Measurements from ENCODE around the gene LRP1B. TPM values are rescaled to one million over a fixed set of nuclear protein-coding genes. Genes with fewer than 3 reads are reported as not detected.

Gene LRP1B
- polyA plus RNA-seq, 1 donor: 1.0 TPM

DNA sequence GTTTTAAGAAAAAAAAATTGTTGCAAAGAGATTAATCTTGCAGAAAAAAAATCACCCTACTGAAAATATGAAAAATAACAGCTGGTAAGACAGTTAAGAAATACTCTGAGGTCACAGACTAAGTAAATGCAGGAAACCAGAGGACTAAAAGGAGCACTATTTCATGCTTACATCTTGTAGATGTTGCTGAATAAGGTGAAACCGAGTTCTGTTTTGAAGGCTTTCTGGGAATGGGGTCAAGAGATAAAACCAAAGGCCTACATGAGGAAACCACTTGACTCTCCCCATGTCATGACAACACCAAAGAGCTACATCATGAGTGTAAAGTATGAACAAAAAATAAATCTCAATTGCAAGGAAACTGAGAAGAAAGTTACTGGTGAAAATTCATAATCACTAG, 197.6 kb downstream of the LRP1B start:
- no peaks in the 10 kb centered on the region for H3K9me3 ChIP-seq (ENCODE audit: control insufficient read depth, low read depth, low read length)

DNA sequence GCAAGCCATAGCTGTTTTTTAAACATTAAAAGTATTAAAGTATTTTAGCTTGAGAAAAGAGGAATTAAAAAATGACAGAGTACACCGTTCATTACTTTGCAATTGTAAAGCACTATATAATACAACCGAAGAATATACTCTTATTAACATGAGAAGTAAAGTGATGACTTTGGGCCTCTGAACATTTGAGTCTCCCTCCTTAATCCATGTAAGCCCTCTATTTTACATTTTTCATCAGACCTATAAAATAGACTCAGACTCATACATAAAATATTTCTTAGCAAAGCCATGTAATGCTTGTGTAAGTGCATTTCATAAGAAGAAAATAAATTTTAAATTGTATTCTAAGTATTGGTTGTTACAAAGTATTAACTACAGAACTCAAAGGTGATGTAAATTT, 198.6 kb downstream of the LRP1B start:
- Histone ChIP-seq H3K4me3 (ENCODE audit: low read length) (no peak overlapping the region), H3K27me3 (ENCODE audit: control insufficient read depth, insufficient read depth, low read length) (no peaks in the 10 kb centered on the region), H3K9me3 (ENCODE audit: control insufficient read depth, low read depth, low read length) (no peaks in the 10 kb centered on the region), H3K36me3 (ENCODE audit: control insufficient read depth, insufficient read depth, low read length) (no peaks in the 10 kb centered on the region), H3K4me1 (ENCODE audit: control insufficient read depth, insufficient read depth, low read length) (no peaks in the 10 kb centered on the region), H3K27ac (ENCODE audit: low read length) (no peak overlapping the region)
- WGBS (ENCODE audit: insufficient coverage, low lambda C conversion rate): 100% methylated on average over 1 of the region's 2 CpGs
- no peak for DNase-seq

More for the DNA sequence above, 197.6 kb downstream of the LRP1B start:
- DNase-seq: no peak
- Histone ChIP-seq H3K27me3 (ENCODE audit: control insufficient read depth, insufficient read depth, low read length) (no peaks in the 10 kb centered on the region), H3K36me3 (ENCODE audit: control insufficient read depth, insufficient read depth, low read length) (no peaks in the 10 kb centered on the region), H3K27ac (ENCODE audit: low read length) (no peak overlapping the region), H3K4me3 (ENCODE audit: low read length) (no peak overlapping the region), H3K4me1 (ENCODE audit: control insufficient read depth, insufficient read depth, low read length) (no peaks in the 10 kb centered on the region)
- no CpG with 5 or more reads among the region's 1 CpG for WGBS (ENCODE audit: insufficient coverage, low lambda C conversion rate)

DNA sequence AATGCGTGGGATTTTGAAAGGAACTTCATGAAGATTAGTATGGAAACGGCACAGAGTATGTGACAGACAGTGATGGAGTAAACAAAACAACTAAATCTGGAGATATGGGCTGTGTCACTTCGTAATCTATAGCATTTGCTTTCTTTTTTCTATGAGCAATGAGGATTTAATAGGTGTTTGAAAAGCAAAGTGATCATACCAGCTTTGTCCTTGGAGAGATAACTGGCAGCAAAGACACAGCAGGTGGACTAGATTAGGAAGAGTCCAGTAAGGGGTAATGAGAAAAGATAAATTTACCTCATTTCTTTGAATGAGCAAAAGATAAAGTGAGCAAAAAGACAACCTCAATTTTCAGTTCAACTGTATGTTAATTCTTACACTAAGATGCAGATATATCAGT, 199.0 kb downstream of the LRP1B start:
- Histone ChIP-seq H3K4me3 (ENCODE audit: low read length) (no peak overlapping the region), H3K4me1 (ENCODE audit: control insufficient read depth, insufficient read depth, low read length) (no peaks in the 10 kb centered on the region), H3K36me3 (ENCODE audit: control insufficient read depth, insufficient read depth, low read length) (no peaks in the 10 kb centered on the region), H3K27ac (ENCODE audit: low read length) (no peak overlapping the region), H3K9me3 (ENCODE audit: control insufficient read depth, low read depth, low read length) (no peaks in the 10 kb centered on the region), H3K27me3 (ENCODE audit: control insufficient read depth, insufficient read depth, low read length) (no peaks in the 10 kb centered on the region)
- DNase-seq: no peak
- whole genome bisulfite sequencing (ENCODE audit: insufficient coverage, low lambda C conversion rate): 33% methylated on average over 1 of the region's 3 CpGs

DNA sequence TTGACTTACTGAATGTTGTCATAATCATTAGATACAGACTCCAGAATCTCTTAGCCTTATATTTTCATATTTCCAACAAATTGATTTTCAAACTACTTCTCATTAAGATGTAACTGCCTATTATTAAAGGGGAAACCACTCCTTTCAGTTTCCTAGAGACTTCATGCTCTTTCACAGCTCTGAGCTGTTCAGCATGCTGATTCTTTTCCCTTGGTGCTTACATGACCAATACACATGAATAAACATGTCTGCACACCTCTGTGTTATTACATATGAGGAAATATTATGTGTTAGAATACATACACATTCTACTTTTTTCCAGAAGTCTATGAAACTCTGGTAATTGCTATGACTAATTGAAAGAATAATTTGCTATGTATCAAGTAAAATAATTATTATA, 200.0 kb downstream of the LRP1B start:
- Histone ChIP-seq H3K27me3 (ENCODE audit: control insufficient read depth, insufficient read depth, low read length) (no peaks in the 10 kb centered on the region), H3K36me3 (ENCODE audit: control insufficient read depth, insufficient read depth, low read length) (no peaks in the 10 kb centered on the region), H3K4me1 (ENCODE audit: control insufficient read depth, insufficient read depth, low read length) (no peaks in the 10 kb centered on the region), H3K27ac (ENCODE audit: low read length) (no peak overlapping the region), H3K4me3 (ENCODE audit: low read length) (no peak overlapping the region), H3K9me3 (ENCODE audit: control insufficient read depth, low read depth, low read length) (no peaks in the 10 kb centered on the region)
- no peak for DNase-seq

DNA sequence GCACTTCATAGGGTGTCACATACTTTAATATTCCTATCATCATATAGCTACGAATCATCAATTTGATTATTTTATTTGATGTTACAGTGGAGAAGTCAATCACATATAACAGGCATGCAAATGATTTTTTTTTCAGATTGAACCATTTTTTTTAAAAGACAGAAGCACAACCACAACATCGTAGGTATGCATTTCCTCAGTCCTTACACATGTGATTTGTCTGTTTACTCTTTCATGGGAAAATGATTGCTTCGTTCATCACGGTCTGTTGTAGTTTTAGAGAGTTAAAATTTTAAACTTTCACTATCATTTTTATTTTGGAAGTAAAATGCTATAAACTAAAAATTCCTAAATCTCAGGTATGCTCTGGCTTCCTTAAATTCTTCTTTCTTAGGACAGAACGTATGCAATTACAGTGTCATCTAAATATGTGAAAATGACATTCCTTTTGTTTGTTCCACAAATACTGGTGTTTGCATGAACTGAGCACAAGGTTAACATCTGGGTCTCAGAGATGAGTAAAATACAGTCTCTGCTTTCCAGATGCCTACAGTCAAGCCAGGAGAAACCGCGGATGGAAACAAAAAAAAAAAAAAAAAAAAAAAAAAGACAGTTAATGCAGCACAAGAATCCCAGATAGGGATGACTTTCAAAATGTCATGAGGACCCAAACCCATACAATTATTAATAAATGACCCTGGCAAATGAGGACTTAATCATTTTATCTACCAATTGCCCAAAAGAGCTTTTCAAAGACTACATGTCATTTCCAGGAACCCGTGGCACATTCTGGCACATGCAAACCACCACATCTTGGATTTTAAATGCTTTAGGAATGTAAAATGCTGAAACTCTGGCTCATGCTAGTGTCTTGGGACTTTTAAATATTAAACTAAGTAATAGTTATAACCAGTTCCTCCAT, 201.2 kb downstream of the LRP1B start:
- 72% methylated on average over 2 of the region's 8 CpGs for WGBS (ENCODE audit: insufficient coverage, low lambda C conversion rate)
- DNase-seq: no peak
- Histone ChIP-seq H3K9me3 (ENCODE audit: control insufficient read depth, low read depth, low read length) (no peaks in the 10 kb centered on the region), H3K36me3 (ENCODE audit: control insufficient read depth, insufficient read depth, low read length) (no peaks in the 10 kb centered on the region), H3K4me1 (ENCODE audit: control insufficient read depth, insufficient read depth, low read length) (no peaks in the 10 kb centered on the region), H3K27ac (ENCODE audit: low read length) (no peak overlapping the region), H3K27me3 (ENCODE audit: control insufficient read depth, insufficient read depth, low read length) (no peaks in the 10 kb centered on the region), H3K4me3 (ENCODE audit: low read length) (no peak overlapping the region)

DNA sequence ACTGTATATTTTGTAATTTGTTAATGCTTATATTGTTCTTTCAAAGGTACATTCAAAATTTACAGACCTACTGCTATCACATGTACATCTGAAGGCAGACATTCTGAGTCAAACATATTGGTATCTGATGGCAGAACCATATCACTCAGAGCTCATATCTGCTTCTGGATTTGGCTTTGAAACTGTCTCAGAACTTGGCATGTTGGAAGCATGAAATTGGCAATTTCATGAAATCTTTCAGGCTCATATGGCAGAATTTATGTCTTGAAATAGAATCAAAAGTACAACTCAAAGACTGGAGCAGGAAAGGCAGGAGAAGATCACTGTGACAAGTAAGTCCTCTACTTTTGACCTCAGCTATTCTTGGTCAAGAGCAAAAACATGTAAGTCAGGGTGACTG, 202.3 kb downstream of the LRP1B start:
- no peaks in the 10 kb centered on the region for H3K36me3 ChIP-seq (ENCODE audit: control insufficient read depth, insufficient read depth, low read length)
- H3K9me3 ChIP-seq (ENCODE audit: control insufficient read depth, low read depth, low read length): no peaks in the 10 kb centered on the region
- DNase-seq: no peak
- no peak overlapping the region for H3K27ac ChIP-seq (ENCODE audit: low read length)
- H3K4me1 ChIP-seq (ENCODE audit: control insufficient read depth, insufficient read depth, low read length): no peaks in the 10 kb centered on the region
- no peaks in the 10 kb centered on the region for H3K27me3 ChIP-seq (ENCODE audit: control insufficient read depth, insufficient read depth, low read length)
- no peak overlapping the region for H3K4me3 ChIP-seq (ENCODE audit: low read length)

DNA sequence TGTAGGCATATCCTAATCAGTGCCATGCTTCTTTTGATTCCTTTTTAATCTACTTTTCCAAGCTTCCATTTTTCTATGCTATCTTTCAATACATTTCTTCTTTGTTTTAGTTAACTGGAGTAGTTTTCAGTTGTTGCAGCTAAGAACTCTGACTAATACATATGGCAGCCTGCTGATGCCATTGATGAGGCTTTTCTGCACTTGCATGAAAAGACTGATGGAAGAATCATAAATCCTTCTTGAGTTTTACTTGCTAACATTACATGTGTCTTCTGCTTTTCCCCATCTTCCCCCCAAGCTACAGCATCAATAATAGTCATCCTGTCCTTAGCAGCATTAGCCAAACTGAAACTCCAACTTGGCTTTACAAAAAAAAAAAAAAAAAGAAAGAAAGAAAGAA, 203.3 kb downstream of the LRP1B start:
- Histone ChIP-seq H3K4me3 (ENCODE audit: low read length) (no peak overlapping the region), H3K9me3 (ENCODE audit: control insufficient read depth, low read depth, low read length) (no peaks in the 10 kb centered on the region), H3K27ac (ENCODE audit: low read length) (no peak overlapping the region), H3K27me3 (ENCODE audit: control insufficient read depth, insufficient read depth, low read length) (no peaks in the 10 kb centered on the region), H3K36me3 (ENCODE audit: control insufficient read depth, insufficient read depth, low read length) (no peaks in the 10 kb centered on the region), H3K4me1 (ENCODE audit: control insufficient read depth, insufficient read depth, low read length) (no peaks in the 10 kb centered on the region)
- no peak for DNase-seq

DNA sequence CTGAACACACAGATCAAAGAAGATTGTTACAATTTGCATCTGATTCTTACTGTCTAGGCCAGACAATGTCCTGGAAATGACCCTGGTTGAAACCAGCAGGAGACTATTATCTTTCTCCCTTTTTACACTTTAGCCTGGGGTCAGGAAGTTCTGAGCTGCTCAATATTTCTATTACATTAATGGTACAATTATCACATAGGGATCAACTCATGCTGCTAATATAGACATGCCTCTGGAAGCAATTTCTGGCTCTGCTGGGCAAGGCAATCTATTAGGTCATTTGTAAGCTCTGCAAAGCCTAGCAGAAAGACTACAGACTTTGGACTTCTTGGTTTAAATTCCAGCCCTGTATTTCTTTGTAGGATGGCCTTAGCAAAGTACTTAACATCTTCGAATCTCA, 205.3 kb downstream of the LRP1B start:
- no peaks in the 10 kb centered on the region for H3K9me3 ChIP-seq (ENCODE audit: control insufficient read depth, low read depth, low read length)
- no CpG with 5 or more reads among the region's 1 CpG for WGBS (ENCODE audit: insufficient coverage, low lambda C conversion rate)
- no peaks in the 10 kb centered on the region for H3K4me1 ChIP-seq (ENCODE audit: control insufficient read depth, insufficient read depth, low read length)
- DNase-seq: no peak
- H3K36me3 ChIP-seq (ENCODE audit: control insufficient read depth, insufficient read depth, low read length): no peaks in the 10 kb centered on the region
- H3K27me3 ChIP-seq (ENCODE audit: control insufficient read depth, insufficient read depth, low read length): no peaks in the 10 kb centered on the region
- H3K4me3 ChIP-seq (ENCODE audit: low read length): no peak overlapping the region
- no peak overlapping the region for H3K27ac ChIP-seq (ENCODE audit: low read length)

DNA sequence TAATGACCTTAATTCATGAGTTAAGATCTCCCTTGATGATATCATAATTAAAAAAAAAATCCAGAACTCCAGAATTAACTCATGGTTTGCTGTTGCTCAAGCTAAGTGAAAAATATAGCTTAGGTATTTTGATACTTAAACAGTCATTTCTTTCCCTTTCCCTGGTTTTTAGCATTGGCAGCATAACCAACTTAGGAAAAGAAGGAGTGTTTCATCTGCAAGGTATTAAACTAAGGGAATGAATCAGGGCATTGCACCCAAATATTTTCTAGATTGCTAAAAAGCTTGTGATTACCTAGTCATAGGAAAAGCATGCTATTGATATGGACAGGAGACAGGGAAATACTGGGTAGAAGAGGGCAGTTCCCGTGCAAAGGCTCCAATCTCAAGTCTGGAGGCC, 207.2 kb downstream of the LRP1B start:
- DNase-seq: no peak
- no CpG with 5 or more reads among the region's 1 CpG for WGBS (ENCODE audit: insufficient coverage, low lambda C conversion rate)

DNA sequence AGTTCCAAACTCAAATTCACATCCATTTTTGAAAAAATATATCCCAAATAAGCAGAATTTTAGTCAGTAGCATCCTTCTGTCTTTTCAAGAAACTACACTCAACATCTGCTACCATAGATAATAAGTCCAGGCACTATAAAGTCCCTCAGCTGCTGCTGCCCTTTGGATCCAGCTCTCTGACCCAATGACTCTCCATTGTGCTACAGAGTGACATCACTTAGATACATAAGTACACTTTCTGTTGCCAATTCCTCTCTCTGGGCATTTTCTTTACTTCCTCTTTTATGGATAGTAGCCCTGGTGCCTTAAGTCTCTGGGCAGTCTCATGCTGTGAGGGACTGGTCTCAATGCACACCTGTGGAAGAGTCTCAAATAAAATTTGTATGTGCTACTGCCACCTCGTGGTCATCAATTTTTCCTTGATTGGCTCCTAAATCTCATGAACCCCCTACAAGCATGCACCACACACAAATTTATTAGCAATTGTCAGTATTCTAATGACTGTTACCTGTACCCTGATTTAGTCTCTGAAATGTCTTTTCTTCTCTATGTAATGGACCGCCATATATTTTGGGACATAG, 219.2 kb downstream of the LRP1B start:
- Histone ChIP-seq H3K27me3 (ENCODE audit: control insufficient read depth, insufficient read depth, low read length) (no peaks in the 10 kb centered on the region), H3K27ac (ENCODE audit: low read length) (no peak overlapping the region), H3K4me3 (ENCODE audit: low read length) (no peak overlapping the region), H3K4me1 (ENCODE audit: control insufficient read depth, insufficient read depth, low read length) (no peaks in the 10 kb centered on the region), H3K36me3 (ENCODE audit: control insufficient read depth, insufficient read depth, low read length) (no peaks in the 10 kb centered on the region), H3K9me3 (ENCODE audit: control insufficient read depth, low read depth, low read length) (no peaks in the 10 kb centered on the region)
- no CpG with 5 or more reads among the region's 2 CpGs for WGBS (ENCODE audit: insufficient coverage, low lambda C conversion rate)
- peak in 1 of 2 donors; percentile 4 for DNase-seq

More for the DNA sequence above, 207.2 kb downstream of the LRP1B start:
- Histone ChIP-seq H3K4me1 (ENCODE audit: control insufficient read depth, insufficient read depth, low read length) (no peaks in the 10 kb centered on the region), H3K4me3 (ENCODE audit: low read length) (no peak overlapping the region), H3K27me3 (ENCODE audit: control insufficient read depth, insufficient read depth, low read length) (no peaks in the 10 kb centered on the region), H3K9me3 (ENCODE audit: control insufficient read depth, low read depth, low read length) (no peaks in the 10 kb centered on the region), H3K36me3 (ENCODE audit: control insufficient read depth, insufficient read depth, low read length) (no peaks in the 10 kb centered on the region), H3K27ac (ENCODE audit: low read length) (no peak overlapping the region)

DNA sequence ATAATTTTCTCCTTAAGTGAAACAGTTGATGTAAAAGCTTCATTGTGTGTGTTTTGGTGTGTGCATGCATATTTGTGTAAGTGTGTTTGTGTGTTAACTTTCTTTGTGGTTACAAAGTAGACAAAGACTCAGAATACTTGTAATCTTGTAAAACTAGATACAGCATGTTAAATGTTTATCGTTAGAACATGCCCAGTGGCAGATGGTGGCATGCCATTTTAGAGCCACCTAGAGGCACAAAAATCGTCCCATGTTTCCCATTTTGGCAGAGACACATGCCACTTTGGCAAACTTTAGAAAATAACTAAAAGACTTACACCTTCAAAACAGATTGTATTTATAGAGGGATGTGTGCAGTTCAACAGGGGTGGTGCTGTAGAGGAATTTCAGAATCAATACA, 224.1 kb downstream of the LRP1B start:
- DNase-seq: no peak
- no peak overlapping the region for H3K4me3 ChIP-seq (ENCODE audit: low read length)
- no peaks in the 10 kb centered on the region for H3K9me3 ChIP-seq (ENCODE audit: control insufficient read depth, low read depth, low read length)
- H3K4me1 ChIP-seq (ENCODE audit: control insufficient read depth, insufficient read depth, low read length): no peaks in the 10 kb centered on the region
- WGBS (ENCODE audit: insufficient coverage, low lambda C conversion rate): no CpG with 5 or more reads among the region's 2 CpGs
- no peak overlapping the region for H3K27ac ChIP-seq (ENCODE audit: low read length)
- H3K36me3 ChIP-seq (ENCODE audit: control insufficient read depth, insufficient read depth, low read length): no peaks in the 10 kb centered on the region
- H3K27me3 ChIP-seq (ENCODE audit: control insufficient read depth, insufficient read depth, low read length): no peaks in the 10 kb centered on the region

Data from large intestine (tissue), 3 donors.